ENCODE results near the gene FHOD3.
A peak's percentile ranks its signal among the peaks of the same experiment; 100 is the strongest.

GRCh38 chr18:36786686-36787085 is 489.2 kb downstream of the FHOD3 start:
- TF ChIP-seq POLR2A (IDR thresholded peaks at IDR 0.05; ENCODE audit: low read depth): no peak
- TF ChIP-seq CTCF (IDR thresholded peaks at IDR 0.05): no peak
- peak in 1 of 2 donors; percentile 59 for TF ChIP-seq POLR2AphosphoS5 (IDR thresholded peaks at IDR 0.05)
- no peak for TF ChIP-seq EP300 (IDR thresholded peaks at IDR 0.05)

Data from esophagus muscularis mucosa (tissue), 4 donors.